Mesenteric fat pad (tissue), 1 donor: ENCODE measurements around the gene OR2V2. TPM values are rescaled to one million over a fixed set of nuclear protein-coding genes. Genes with fewer than 3 reads are reported as not detected.
A peak's percentile ranks its signal among the peaks of the same experiment; 100 is the strongest.
"Not testable (repeated sequence)": the region's sequence is repeated elsewhere in the genome, so short reads cannot be mapped to it uniquely, and the experiment has no call there.

Experiments used
- DNase-seq: peaks from one replicate; pipeline ENCODE4 v3.0.0-alpha.2; 2020; ENCODE audit warnings: low spot score
- long read RNA-seq: library from polyadenylated mRNA; unstranded; transcript quantifications from one replicate; pipeline ENCODE4 v2.0.0, GENCODE V29; 2020
- total RNA-seq: library from RNA; stranded (reverse); fragmentation: NEBNext Ultra II Directional; extraction: Animal tissue kit (Norgen Biotek cat#: 25700); gene quantifications from one replicate; pipeline ENCODE4 v1.2.1, GENCODE V29; 2021
- donor health status: DM: yes; HTN: yes; CAD: no.

The OR2V2 gene
- total RNA-seq: not detected
- long read RNA-seq: 0 reads

- DNase-seq: not testable (repeated sequence)
These were observed at the start of gene OR2V2 for GRCh38 chr5:181146927-181147636. TSS of gene OR2V2 (plus strand) at chr5:181147586. CDS start at chr5:181154943, 7,357 bp downstream.

- not testable (repeated sequence) for DNase-seq
These were observed 49.5 kb upstream of the OR2V2 start for GRCh38 chr5:181097759-181098491.

- peak; percentile 49 for DNase-seq
These were observed 48.4 kb upstream of the OR2V2 start for GRCh38 chr5:181098762-181099601.

- no peak for DNase-seq
These were observed 47.7 kb upstream of the OR2V2 start for GRCh38 chr5:181099602-181100086.

- peak; percentile 77 for DNase-seq
These were observed 47.1 kb upstream of the OR2V2 start for GRCh38 chr5:181100121-181100875.

GRCh38 chr5:181101030-181101641, 46.2 kb upstream of the OR2V2 start:
- DNase-seq: not testable (repeated sequence)

- DNase-seq: not testable (repeated sequence)
These were observed 45.3 kb upstream of the OR2V2 start for GRCh38 chr5:181101930-181102674.

- DNase-seq: not testable (repeated sequence)
These were observed 43.2 kb upstream of the OR2V2 start for GRCh38 chr5:181104259-181104568.

GRCh38 chr5:181104606-181105390, 42.6 kb upstream of the OR2V2 start:
- not testable (repeated sequence) for DNase-seq

GRCh38 chr5:181105391-181106025, 41.9 kb upstream of the OR2V2 start:
- DNase-seq: no peak

GRCh38 chr5:181107699-181108098, 39.7 kb upstream of the OR2V2 start:
- no peak for DNase-seq

- DNase-seq: peak; percentile 82
These were observed 38.7 kb upstream of the OR2V2 start for GRCh38 chr5:181108578-181109165.

GRCh38 chr5:181109489-181110013, 37.8 kb upstream of the OR2V2 start:
- DNase-seq: peak; percentile 35

- peak; percentile 67 for DNase-seq
These were observed 36.4 kb upstream of the OR2V2 start for GRCh38 chr5:181111010-181111409.

- DNase-seq: peak; percentile 41
These were observed 34.9 kb upstream of the OR2V2 start for GRCh38 chr5:181112476-181112875.

GRCh38 chr5:181113572-181113971, 33.8 kb upstream of the OR2V2 start:
- DNase-seq: not testable (repeated sequence)

GRCh38 chr5:181114284-181114843, 33.0 kb upstream of the OR2V2 start:
- peak; percentile 73 for DNase-seq
